Measurements from ENCODE around the gene HELZ. TPM values are rescaled to one million over a fixed set of nuclear protein-coding genes. Genes with fewer than 3 reads are reported as not detected.
"Not testable (repeated sequence)": the region's sequence is repeated elsewhere in the genome, so short reads cannot be mapped to it uniquely, and the experiment has no call there.

The HELZ gene
- total and polyA plus RNA-seq, 4 donors, result 14.6 to 71.6 (median 33.9) TPM

- Histone ChIP-seq H3K27me3 (ENCODE audit: control insufficient read depth, insufficient read depth, low read length) (no peaks in the 10 kb centered on the region), H3K27ac (ENCODE audit: low read depth, low read length) (no peak overlapping the region), H3K9me3 (ENCODE audit: control insufficient read depth, insufficient read depth, low read length) (peaks cover 10% of the 10 kb centered on the region), H3K4me1 (ENCODE audit: control insufficient read depth, insufficient read depth, low read length) (peaks cover 3% of the 10 kb centered on the region), H3K4me3 (ENCODE audit: low read depth, low read length) (no peak overlapping the region), H3K36me3 (ENCODE audit: control insufficient read depth, insufficient read depth, low read length) (peaks cover 3% of the 10 kb centered on the region)
- no peak for DNase-seq (ENCODE audit: low read depth in 4 of 6, low spot score in 6 of 6)
- WGBS (ENCODE audit: insufficient coverage), result no CpG with 5 or more reads among the region's 5 CpGs
Measured at GRCh38 chr17:67049025-67049739, 195.8 kb downstream of the HELZ start.

- Histone ChIP-seq H3K4me1 (ENCODE audit: control insufficient read depth, insufficient read depth, low read length) (no peaks in the 10 kb centered on the region), H3K27me3 (ENCODE audit: control insufficient read depth, insufficient read depth, low read length) (no peaks in the 10 kb centered on the region), H3K4me3 (ENCODE audit: low read depth, low read length) (no peak overlapping the region), H3K27ac (ENCODE audit: low read depth, low read length) (no peak overlapping the region), H3K9me3 (ENCODE audit: control insufficient read depth, insufficient read depth, low read length) (peaks cover 10% of the 10 kb centered on the region), H3K36me3 (ENCODE audit: control insufficient read depth, insufficient read depth, low read length) (peaks cover 7% of the 10 kb centered on the region)
- no CpG with 5 or more reads among the region's 1 CpG for WGBS (ENCODE audit: insufficient coverage)
- no peak for DNase-seq (ENCODE audit: low read depth in 4 of 6, low spot score in 6 of 6)
Measured at GRCh38 chr17:67047382-67047781, 197.6 kb downstream of the HELZ start.

GRCh38 chr17:67046398-67046797 lies 198.6 kb downstream of the HELZ start:
- Histone ChIP-seq H3K4me1 (ENCODE audit: control insufficient read depth, insufficient read depth, low read length) (no peaks in the 10 kb centered on the region), H3K27me3 (ENCODE audit: control insufficient read depth, insufficient read depth, low read length) (no peaks in the 10 kb centered on the region), H3K9me3 (ENCODE audit: control insufficient read depth, insufficient read depth, low read length) (peaks cover 10% of the 10 kb centered on the region), H3K36me3 (ENCODE audit: control insufficient read depth, insufficient read depth, low read length) (peaks cover 7% of the 10 kb centered on the region), H3K4me3 (ENCODE audit: low read depth, low read length) (no peak overlapping the region), H3K27ac (ENCODE audit: low read depth, low read length) (no peak overlapping the region)
- 92% methylated on average over 4 of the region's 4 CpGs for WGBS (ENCODE audit: insufficient coverage)
- no peak for DNase-seq (ENCODE audit: low read depth in 4 of 6, low spot score in 6 of 6)

- Histone ChIP-seq H3K9me3 (ENCODE audit: control insufficient read depth, insufficient read depth, low read length) (peaks cover 10% of the 10 kb centered on the region), H3K27me3 (ENCODE audit: control insufficient read depth, insufficient read depth, low read length) (no peaks in the 10 kb centered on the region), H3K4me1 (ENCODE audit: control insufficient read depth, insufficient read depth, low read length) (no peaks in the 10 kb centered on the region), H3K27ac (ENCODE audit: low read depth, low read length) (no peak overlapping the region), H3K4me3 (ENCODE audit: low read depth, low read length) (no peak overlapping the region), H3K36me3 (ENCODE audit: control insufficient read depth, insufficient read depth, low read length) (peaks cover 7% of the 10 kb centered on the region)
- DNase-seq (ENCODE audit: low read depth in 4 of 6, low spot score in 6 of 6), result no peak
- WGBS (ENCODE audit: insufficient coverage), result 90% methylated on average over 3 of the region's 5 CpGs
Measured at GRCh38 chr17:67044940-67045339, 200.1 kb downstream of the HELZ start.

GRCh38 chr17:67044016-67044772 lies 200.8 kb downstream of the HELZ start, which contains the start of gene CACNG1:
CACNG1 (plus strand) TSS chr17:67044554; CDS start chr17:67044661, 107 bp downstream.
- Histone ChIP-seq H3K4me1 (ENCODE audit: control insufficient read depth, insufficient read depth, low read length) (no peaks in the 10 kb centered on the region), H3K9me3 (ENCODE audit: control insufficient read depth, insufficient read depth, low read length) (peaks cover 8% of the 10 kb centered on the region), H3K27ac (ENCODE audit: low read depth, low read length) (no peak within 1 kb of the TSS), H3K27me3 (ENCODE audit: control insufficient read depth, insufficient read depth, low read length) (no peaks in the 10 kb centered on the region), H3K36me3 (ENCODE audit: control insufficient read depth, insufficient read depth, low read length) (peaks cover 7% of the 10 kb centered on the region), H3K4me3 (ENCODE audit: low read depth, low read length) (no peak within 1 kb of the TSS)
- 87% methylated on average over 32 of the region's 32 CpGs for WGBS (ENCODE audit: insufficient coverage)
- no peak for DNase-seq (ENCODE audit: low read depth in 4 of 6, low spot score in 6 of 6)

GRCh38 chr17:67043283-67043682 lies 201.7 kb downstream of the HELZ start:
- DNase-seq (ENCODE audit: low read depth in 4 of 6, low spot score in 6 of 6), result no peak
- peaks cover 7% of the 10 kb centered on the region for H3K36me3 ChIP-seq (ENCODE audit: control insufficient read depth, insufficient read depth, low read length)
- no peak overlapping the region for H3K27ac ChIP-seq (ENCODE audit: low read depth, low read length)
- no peak overlapping the region for H3K4me3 ChIP-seq (ENCODE audit: low read depth, low read length)
- 74% methylated on average over 12 of the region's 12 CpGs for WGBS (ENCODE audit: insufficient coverage)
- peaks cover 1% of the 10 kb centered on the region for H3K9me3 ChIP-seq (ENCODE audit: control insufficient read depth, insufficient read depth, low read length)
- no peaks in the 10 kb centered on the region for H3K27me3 ChIP-seq (ENCODE audit: control insufficient read depth, insufficient read depth, low read length)
- no peaks in the 10 kb centered on the region for H3K4me1 ChIP-seq (ENCODE audit: control insufficient read depth, insufficient read depth, low read length)

- no peaks in the 10 kb centered on the region for H3K9me3 ChIP-seq (ENCODE audit: control insufficient read depth, insufficient read depth, low read length)
- no peak overlapping the region for H3K4me3 ChIP-seq (ENCODE audit: low read depth, low read length)
- H3K36me3 ChIP-seq (ENCODE audit: control insufficient read depth, insufficient read depth, low read length), result peaks cover 7% of the 10 kb centered on the region
- no peaks in the 10 kb centered on the region for H3K27me3 ChIP-seq (ENCODE audit: control insufficient read depth, insufficient read depth, low read length)
- DNase-seq (ENCODE audit: low read depth in 4 of 6, low spot score in 6 of 6), result no peak
- WGBS (ENCODE audit: insufficient coverage), result 45% methylated on average over 8 of the region's 11 CpGs
- no peaks in the 10 kb centered on the region for H3K4me1 ChIP-seq (ENCODE audit: control insufficient read depth, insufficient read depth, low read length)
- no peak overlapping the region for H3K27ac ChIP-seq (ENCODE audit: low read depth, low read length)
Measured at GRCh38 chr17:67041941-67042899, 202.8 kb downstream of the HELZ start.

- no peak overlapping the region for H3K4me3 ChIP-seq (ENCODE audit: low read depth, low read length)
- H3K9me3 ChIP-seq (ENCODE audit: control insufficient read depth, insufficient read depth, low read length), result no peaks in the 10 kb centered on the region
- H3K27me3 ChIP-seq (ENCODE audit: control insufficient read depth, insufficient read depth, low read length), result no peaks in the 10 kb centered on the region
- H3K4me1 ChIP-seq (ENCODE audit: control insufficient read depth, insufficient read depth, low read length), result no peaks in the 10 kb centered on the region
- H3K27ac ChIP-seq (ENCODE audit: low read depth, low read length), result no peak overlapping the region
- H3K36me3 ChIP-seq (ENCODE audit: control insufficient read depth, insufficient read depth, low read length), result peaks cover 7% of the 10 kb centered on the region
- WGBS (ENCODE audit: insufficient coverage), result 49% methylated on average over 3 of the region's 7 CpGs
- no peak for DNase-seq (ENCODE audit: low read depth in 4 of 6, low spot score in 6 of 6)
Measured at GRCh38 chr17:67041531-67041930, 203.5 kb downstream of the HELZ start.

GRCh38 chr17:67041119-67041518 lies 203.9 kb downstream of the HELZ start:
- H3K4me3 ChIP-seq (ENCODE audit: low read depth, low read length); H3K4me1 ChIP-seq (ENCODE audit: control insufficient read depth, insufficient read depth, low read length): not testable (repeated sequence)
- 81% methylated on average over 4 of the region's 5 CpGs for WGBS (ENCODE audit: insufficient coverage)

More at GRCh38 chr17:67041119-67041518, 203.9 kb downstream of the HELZ start:
- H3K27ac ChIP-seq (ENCODE audit: low read depth, low read length); H3K9me3 ChIP-seq (ENCODE audit: control insufficient read depth, insufficient read depth, low read length); DNase-seq (ENCODE audit: low read depth in 4 of 6, low spot score in 6 of 6); H3K27me3 ChIP-seq (ENCODE audit: control insufficient read depth, insufficient read depth, low read length); H3K36me3 ChIP-seq (ENCODE audit: control insufficient read depth, insufficient read depth, low read length): not testable (repeated sequence)
